ENCODE results near the gene NSDHL.
A peak's percentile ranks its signal among the peaks of the same experiment; 100 is the strongest.
"Not testable (repeated sequence)": the region's sequence is repeated elsewhere in the genome, so short reads cannot be mapped to it uniquely, and the experiment has no call there.

The NSDHL gene

DNA sequence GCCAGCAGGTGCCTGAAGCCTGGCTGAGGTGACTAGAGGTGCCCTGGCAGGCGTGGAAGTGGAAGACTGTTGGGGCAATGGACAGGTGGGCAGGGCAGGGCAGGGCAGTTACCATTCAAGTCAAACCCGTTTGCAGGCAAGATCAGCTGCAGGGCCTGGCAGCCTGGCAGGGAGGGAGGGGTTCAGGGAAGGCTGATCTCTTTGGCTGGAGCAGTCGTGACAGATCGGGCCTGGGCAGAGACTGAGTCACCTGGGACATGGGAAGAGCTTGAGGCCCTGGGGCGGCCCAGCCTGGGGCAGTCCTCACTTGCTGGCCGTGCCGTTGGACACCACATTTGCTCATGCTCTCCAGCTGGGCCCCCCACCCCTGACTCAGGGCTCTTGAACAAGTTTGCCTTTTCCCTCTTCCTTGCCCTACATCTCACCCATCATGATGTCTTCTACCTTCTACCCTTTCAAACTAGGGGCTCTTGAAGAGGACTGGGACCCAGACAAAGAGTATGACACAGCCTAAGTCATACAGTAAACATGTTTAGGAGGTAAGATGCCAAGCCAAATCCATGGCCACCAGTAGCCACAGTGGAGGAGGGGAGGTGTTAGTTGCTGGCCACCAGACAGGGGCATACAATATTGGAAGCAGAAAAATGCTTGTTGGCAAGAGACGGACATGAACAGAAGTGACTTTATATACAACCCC is 65.0 kb downstream of the NSDHL start:
- no peak for DNase-seq

DNA sequence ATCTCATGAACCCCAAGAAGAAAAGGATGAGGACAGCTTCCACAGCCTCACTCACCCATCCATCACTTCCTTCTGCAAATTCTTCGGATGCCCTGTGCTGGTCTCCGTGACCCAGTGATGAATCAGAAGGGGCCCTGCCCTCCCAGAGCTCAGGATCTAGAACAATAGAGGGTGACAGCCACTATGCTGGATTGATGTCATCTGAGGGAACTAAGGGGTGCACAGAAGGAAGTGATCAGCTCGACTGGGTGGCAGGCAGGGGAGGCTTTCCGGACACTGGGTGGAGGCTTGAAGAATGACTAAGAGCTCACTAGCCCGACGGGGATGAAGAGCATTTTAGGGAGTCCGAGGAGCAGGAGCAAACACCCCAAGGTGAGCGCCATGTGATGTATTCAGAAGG is 65.6 kb downstream of the NSDHL start:
- DNase-seq, result no peak

DNA sequence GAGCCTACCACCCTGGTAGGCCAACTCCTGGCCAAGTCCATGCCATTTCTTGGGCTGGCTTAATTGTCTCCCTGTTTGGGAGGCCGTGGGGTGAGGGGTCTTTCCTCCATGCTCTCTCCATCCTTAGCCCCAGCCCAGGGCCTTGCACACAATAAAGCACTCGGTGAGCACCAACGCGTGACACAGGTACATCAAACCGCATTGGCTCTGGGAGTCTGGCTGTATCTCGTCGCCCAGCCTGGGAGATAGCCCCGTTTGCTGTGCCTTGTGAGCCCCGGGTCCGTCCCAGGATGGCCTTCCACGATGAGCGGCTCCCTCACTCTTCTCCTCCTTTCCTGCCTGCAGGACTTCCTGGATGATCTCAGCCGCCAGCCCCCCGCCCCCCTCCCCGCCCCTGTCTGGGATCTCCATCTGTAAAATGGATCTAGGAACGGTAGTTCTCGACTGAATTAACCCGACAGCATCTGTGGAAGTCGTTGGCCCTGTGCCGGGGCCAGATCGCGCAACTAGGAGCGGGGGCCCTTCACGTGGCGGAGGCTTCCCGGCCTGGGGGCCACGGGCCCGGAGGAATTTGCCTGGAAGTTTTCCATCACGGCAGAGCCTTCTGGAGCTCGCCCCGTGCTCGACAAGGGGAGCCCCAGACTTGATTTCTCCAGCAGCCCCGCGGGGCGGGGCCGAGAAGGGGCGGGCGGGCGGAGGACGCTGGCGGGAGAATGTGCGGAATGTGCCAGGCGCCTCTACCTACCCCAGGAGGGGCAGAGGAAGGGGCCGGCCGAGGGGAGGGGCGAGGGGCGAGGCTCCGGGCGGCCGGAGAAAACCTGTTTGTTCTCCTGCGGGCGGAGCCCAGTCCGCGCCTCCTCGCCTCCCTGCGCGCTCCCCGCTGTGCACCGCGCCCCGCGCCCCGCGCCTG is 66.6 kb downstream of the NSDHL start, which contains the start of gene ZNF185:
ZNF185 (plus strand) TSS at position 846 of the 910 bp plus-strand sequence. CDS start 16,423 bp downstream, outside the sequence.
- no peak for DNase-seq

DNA sequence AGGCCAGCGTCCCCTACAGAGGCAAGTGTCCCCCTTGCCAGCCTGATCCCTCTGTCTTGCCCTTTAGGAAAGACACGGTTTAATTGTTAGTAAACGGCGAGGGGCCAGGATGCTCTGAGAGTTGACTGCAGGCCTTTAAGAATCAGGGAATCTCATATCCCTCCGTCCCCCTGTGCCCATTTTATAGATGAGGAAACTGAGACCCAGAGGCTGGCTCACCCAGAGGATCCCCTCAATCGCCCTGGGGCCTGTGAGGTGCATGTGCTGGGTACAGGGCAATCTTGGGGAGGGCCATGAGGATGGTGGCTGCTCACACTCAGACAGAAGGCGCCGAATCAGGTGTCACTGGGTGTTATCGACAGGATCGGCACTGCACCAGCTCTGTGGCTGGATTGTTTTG is 67.6 kb downstream of the NSDHL start:
- DNase-seq, result no peak

DNA sequence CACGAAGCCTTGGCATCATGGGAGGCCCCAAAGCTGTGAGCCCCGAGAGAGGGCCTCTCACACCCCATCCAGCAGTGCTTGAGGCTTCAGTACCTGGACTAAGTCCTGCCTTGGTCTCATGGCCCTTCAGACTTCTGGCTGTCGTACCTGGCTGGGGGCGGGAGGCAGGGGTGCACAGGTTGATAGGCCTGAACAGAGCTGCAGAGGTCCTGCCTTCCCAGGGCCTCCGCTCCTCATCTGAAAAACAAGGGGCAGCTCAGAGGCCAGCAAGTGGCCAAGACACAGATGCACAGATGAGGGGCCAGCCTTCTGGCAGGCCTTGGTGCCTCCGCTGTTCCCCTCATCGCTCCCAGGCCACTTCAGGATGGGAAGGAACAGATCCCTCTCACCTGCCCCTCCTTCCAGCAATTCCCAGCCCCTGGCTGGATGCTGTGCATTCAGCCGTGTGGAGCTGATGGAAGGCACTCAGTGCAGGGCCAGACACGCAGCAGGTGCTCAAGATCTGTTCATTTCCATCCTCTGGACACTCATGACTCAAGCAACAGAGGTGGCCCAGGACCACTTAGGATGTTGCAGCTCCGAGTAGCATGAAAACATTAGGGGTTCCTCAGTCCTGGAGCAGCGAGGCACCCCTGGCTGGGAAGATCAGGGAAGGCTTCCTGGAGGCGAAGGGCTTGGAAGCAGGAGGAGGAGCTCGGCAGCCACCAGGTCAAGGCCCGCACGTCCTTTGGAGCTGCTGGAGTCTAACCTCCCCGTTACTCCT is 68.4 kb downstream of the NSDHL start:
- no peak for DNase-seq

DNA sequence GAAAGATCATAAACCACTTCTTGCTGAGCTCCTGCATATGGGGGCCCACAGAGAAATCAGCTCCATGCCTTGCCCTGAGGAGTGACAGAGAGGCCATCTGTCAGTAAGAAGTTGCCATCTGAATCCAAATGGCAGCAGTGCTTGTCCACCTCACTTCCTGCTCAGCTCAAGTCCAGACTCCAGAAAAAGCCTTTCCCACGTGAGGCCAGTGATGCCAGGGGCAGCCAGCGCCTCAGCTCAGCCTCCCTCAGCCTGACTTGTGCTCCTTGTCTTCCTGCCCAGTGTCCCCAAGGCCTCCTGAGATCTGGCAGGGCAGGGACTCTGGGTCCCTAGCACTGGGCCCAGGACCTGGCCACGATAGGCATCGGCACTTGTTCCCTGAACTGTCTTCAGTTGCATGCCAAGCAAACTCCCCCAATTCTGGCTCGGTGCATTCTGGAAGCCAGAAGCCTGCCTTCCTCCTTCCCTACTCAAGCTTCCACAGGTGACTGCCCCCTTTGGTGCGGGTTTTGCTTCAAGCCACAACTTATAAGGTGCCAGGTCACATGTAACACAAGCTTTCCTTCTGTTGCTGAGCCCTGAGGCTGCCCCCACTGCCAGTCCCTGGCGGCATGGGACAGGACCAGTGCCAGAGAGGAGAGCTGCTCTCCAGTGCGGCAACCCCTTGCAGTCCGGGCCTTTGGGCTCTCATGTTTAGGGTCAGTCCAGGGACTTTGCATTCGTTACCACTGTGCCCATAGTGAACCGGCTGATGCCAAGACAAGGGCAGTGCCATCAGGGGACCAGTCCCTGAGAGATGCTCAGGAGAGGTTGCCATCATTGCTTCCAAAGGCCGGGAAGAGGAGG is 69.2 kb downstream of the NSDHL start:
- DNase-seq, result no peak

DNA sequence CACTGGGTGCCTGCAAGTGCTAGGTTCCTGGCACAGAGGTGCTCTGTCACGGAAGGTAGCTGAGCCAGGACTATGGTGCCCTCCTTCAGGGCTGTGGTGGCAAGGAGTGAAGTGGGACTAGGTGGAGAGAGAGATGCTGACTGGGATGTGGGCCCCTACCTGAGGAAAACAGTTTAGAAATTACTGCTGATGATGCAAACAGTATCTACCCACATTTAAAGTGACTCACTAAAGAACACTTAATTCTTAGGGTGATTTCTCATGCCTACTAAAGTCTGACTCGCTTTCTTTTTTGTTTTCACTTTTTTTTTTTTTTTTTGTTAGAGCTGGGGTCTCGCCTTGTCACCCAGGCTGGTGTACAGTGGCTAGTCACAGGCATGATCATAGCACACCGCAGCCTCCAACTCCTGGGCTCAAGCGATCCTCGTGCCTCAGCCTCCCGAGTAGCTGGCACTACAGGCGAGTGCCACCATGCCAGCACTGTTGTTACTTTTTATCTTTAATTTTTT is 70.1 kb downstream of the NSDHL start:
- no peak for DNase-seq

DNA sequence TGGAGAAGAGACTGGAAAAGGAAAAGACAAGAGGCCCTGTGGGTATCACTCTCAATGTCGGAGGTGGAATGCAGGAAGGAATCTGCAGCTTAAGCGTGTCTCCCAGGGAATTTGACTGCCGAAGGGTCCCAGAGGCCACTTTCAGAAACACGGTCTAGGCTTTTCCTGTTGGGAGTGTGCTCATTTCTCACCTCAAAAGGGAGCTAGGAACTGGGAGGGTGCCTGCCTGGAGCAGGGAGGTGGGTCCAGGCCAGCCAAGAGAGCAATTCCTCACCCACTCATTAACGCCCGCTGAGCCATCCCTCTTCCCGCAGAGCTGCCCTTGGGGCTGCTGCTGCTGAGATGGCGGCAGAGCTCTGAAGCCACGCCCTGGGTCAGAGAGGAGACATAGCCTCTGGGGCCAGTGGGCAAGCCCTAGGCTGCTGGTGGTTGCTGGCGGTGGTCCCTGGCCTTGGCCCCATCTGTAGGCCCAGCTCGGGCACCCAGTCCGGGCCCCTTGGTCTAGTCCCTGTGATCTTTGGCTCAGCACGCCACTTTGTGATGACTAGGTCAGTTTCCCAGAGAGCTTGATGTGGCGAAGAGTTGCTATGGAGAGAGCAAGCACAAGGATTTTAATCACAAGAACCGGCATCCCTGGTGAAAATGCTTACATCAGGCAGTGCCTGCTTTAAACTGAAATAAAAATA is 71.1 kb downstream of the NSDHL start:
- DNase-seq, result no peak

DNA sequence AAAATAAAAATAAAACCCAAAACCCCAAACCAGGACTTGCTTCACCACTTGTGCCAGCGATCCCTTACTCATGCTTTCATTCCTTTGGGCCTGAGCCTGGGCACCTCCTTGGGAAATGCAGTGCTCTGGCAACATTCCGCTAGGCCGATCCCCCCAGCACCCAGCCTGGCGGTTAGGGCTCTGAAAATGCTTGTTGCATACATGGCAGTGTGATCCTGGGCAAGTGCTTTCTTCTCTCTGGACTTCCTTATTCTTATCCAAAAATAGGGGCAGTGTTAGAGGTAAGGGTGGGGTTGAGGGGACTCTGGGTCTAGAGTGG is 71.6 kb downstream of the NSDHL start:
- no peak for DNase-seq

DNA sequence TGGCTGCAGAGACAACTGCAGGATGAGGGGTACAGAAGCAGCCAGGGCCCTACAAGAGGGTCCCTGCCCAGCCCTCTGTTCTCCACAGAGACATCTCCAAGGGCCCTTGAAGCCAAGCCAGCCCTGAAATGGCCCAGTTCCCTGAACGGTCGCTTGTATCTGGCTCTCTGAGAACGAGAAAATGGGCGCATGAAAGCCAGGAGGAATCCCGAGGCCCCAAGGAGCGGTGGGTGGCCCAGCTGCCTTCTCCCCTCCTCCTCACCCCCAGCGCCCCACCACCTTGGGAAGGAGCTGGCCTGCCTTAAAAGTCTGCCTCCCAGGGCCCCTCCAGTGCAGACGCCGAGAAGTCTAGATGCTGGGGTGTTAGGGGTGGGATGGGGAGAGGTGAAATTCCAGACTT is 72.7 kb downstream of the NSDHL start:
- DNase-seq, result no peak

DNA sequence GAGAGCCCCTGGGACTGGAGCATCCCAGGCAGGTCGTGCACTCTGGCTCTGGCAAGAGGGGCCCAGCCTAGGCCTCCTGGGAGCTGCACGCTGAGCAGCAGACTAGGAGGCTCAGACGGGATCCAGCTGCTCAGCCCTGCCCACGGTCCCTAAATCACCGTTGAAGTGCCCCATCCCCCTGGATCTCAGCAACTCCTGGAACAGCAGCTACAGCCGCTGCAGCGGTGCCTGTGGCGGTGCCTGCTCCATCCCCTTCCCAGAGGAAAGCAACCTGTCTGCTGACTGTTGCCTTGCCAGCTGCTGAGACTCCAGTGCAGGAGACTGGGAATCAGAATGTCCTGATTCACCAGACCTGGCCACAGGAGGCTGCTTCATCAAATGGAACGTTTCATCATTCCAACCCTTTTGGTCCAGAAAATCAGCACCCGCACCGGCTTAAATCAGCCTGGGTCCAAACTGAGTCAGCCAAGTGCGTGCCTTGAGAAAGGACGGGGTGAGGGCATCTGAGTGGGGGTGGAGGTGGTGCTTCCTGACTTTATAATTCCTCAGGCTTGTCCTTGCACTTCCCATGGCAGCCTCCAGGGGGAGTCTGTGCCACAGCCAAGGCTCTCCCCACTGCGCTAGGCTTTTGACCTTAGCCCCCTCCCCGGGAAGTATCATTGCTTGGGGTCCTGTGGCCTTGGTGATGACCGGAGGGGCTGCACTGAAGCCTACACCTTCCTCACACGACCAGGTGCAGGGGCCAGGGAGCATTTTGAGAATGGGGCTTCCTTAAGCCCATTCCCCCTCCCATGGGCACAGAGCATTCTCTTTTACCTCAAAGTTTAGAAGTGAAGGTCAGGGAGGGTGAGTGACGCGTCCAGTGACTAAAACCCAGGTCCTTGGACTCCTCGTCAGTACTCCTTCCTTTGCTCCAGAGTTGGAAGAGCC is 73.6 kb downstream of the NSDHL start:
- peak; percentile 22 for DNase-seq

DNA sequence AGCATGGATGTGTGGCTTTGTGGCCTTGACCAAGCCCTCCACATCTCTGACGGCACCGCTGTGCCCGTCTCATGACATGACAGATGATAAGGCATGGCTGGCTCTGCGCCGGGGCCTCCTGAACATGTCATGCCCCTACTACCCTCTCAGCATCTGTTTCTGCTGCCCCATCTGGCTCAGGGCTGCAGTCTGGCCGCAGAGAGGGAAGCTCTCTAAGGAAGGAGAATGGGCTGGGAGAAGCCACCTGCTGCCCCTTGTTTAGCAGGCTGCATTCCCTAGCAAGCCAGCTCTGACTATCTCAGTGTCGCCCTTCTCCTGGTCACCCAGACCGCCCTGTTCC is 74.2 kb downstream of the NSDHL start:
- DNase-seq, result no peak

DNA sequence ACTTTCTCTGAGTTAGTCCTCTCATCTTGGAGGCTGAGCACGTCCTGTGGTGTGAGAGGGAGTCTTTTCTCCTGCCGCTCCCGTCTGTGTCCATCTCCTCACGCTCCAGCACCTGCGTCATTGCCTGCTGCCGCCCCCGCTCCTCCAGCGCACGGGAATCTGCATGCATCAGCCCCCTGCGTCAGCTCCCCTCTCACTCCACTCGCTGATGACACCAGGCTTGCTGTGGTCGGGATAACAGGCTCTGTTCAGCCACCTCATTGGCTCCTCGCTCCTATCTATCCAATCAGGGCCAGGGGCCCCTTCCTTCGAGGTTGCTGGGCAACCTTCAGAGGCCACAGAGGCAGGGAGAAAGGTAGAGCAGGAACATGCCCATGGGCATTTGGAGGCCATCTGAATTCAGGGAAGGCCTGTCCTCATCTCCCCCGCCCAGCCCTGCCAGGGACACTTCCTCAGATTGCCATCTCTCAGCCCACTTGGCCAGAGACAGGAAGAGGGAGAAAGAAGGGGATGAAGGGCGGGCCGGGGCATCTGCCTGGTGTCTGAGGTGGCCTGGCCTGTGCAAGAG is 76.3 kb downstream of the NSDHL start:
- no peak for DNase-seq

DNA sequence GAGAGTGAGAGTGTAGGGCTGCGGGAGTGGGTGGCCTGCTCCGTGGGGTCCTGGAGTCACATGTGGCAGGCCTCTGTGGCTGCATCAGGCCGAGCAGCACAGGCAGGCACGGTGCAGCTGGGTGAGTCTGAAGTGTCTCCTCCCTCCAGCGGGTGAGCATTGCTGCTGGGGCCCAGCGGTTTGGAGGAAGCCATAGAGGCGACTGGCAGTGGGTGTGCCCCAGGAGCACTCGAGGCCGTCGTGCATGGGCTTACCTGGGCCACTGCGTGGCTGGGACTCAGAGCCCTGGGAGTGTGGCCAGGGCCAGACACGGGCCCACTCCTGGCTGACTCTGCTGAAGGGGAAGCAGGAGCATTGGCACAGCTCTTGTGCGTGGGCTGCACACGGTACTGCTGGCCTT is 77.6 kb downstream of the NSDHL start:
- no peak for DNase-seq

DNA sequence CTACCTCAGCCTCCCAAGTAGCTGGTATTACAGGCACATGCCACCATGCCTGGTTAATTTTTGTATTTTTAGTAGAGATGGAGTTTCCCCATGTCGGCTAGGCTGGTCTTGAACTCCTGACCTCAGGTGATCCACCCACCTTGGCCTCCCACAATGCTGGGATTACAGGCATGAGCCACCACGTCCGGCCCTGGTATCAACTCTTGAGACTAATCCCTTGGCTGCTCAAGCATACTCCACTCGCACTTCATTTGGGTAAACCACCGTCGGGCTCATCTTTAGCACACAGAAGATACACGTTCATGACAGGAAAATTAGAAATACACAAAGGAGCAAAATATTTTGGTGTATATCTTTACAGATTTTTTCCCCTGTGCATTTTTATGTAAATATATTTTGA is 79.2 kb downstream of the NSDHL start:
- DNase-seq, result not testable (repeated sequence)

DNA sequence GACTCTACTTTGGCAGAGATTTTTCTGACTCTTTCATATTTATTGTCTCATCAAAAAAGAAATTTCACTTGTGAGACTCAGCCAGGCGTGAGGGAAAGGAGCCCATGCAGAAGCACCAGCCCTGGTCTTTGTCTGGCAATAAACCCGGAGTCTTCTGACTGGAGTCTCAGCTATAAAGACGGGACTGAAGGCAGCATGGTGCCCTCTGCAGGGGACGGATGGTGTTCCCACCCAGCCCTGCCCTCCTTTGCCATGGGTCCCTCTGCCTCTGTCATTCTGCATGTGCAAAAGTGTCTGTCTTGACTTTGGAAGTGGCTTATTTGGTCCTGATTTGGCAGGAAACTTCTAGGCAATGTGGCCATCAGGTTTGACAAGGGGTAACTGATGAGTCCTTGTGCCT is 81.2 kb downstream of the NSDHL start:
- no peak for DNase-seq

DNA sequence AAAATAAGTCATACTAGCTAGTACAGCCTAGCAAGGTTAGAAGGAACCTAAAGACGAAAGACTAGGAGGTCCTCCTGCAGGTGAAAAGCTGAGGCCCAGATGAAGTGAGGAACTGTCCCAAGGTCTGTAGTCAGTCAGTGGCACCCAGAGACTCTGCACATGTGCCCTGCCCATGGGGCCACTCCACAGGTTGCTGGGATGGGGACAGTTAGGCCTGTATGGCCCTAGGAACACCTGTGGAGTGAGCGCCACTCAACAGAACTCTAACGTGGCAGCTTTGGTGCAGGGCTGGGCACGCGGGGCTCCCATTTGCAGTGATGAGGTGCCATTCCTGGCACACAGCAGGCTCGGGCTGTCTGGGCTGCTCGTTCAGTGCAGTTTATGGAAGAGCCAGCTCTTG is 81.8 kb downstream of the NSDHL start:
- no peak for DNase-seq

DNA sequence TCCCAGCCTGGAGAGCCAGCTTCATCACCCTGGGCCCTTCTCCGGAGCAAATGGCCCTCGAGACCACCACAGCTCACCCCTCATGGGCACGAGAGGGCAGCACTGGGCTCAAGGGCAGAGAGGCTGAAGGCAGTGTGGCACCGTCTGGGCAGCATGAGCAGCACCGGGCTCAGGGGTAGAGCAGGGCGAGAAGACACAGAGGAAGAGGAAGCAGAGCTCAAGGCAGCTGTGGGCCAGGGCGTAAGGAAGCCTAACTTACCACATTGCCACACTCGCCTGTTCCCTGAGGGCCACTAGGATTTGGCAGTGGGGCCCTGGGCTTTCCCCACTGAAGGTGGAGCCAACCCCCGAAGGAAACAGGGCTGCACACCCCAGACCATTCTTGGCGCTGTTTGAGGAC is 82.5 kb downstream of the NSDHL start:
- DNase-seq, result no peak

DNA sequence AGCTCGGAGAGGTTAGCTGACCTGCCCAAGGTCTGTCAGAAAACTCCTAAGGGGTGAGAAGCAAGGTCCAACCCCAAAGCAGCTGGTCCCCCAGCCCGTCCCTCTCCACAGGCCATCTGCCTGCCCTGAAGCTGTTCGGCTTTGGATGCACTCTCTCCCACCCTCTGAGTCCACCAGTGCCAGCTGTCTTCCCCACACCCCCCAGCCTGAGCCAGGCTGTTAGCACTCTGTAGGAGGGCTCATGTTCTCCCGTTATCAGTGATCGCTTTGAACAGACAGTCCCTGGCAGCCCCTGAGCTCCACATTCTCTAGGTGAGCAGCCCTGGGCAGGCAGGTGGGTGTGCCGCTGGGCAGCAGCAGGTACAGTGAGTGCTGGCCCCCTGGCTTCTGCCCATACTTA is 83.0 kb downstream of the NSDHL start:
- no peak for DNase-seq

DNA sequence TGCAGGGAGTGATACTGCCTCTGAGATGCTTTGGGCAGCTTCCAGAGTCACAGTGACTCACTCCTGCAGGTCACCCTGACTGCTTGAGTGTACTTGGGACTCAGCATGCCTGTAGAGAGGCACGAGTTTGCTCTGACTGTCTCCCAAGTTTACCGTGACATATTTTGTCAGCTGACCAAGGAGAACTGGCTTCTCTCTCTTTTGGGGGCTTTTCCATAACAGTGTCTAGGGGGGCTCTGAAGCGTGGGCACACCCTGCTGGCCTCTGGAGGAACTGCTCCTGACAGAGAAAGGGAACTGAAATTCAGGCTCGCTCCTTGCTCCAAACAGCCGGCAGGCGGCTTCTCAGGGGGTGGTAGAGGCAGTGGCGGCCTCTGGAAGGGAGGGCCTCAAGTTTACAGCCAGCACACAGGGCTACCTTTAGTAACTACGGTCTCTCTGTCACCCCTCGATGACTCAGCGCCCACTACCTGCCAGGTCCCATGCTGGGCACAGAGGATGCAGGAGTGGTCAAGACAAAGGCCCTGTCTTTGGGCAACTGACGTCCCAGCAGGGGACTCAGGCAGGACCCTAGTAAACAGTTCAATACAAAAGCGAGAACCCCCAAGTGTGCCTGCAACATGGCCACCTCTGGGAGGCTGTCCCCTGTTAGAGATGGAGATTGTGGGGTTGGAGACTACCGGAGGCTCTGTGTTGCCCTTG is 84.8 kb downstream of the NSDHL start:
- no peak for DNase-seq

All from activated gamma-delta T cell treated with Interleukin-2 at 50 U/mL for 16 hours (primary cell).